WTC11 (cell line): ENCODE results near the gene NPW.

Experiments used
- ATF3 ChIP-seq: sonication (generic); formaldehyde crosslinking; conservative IDR thresholded peaks from 2 replicates; pipeline ENCODE4 v1.8.1; 2022; ENCODE audit warnings: mild to moderate bottlenecking, missing genetic modification reagents
- CBFB ChIP-seq: sonication (generic); formaldehyde crosslinking; IDR thresholded peaks from 2 replicates; pipeline ENCODE4 v1.8.1; 2022; ENCODE audit warnings: mild to moderate bottlenecking, low read depth, missing genetic modification reagents
- CREB1 ChIP-seq: sonication (generic); formaldehyde crosslinking; IDR thresholded peaks from 2 replicates; pipeline ENCODE4 v1.8.0; 2023; ENCODE audit warnings: mild to moderate bottlenecking, missing genetic modification reagents
- CTCF ChIP-seq: fragments of 200-600 bp; IDR thresholded peaks from 2 replicates; pipeline ENCODE4 v1.8.0; 2022; ENCODE audit warnings: antibody characterized with exemption
- HMGXB4 ChIP-seq: sonication (generic); formaldehyde crosslinking; IDR thresholded peaks from 2 replicates; pipeline ENCODE4 v1.8.1; 2023; ENCODE audit warnings: mild to moderate bottlenecking, moderate library complexity, missing genetic modification reagents
- JUN ChIP-seq: sonication (generic); formaldehyde crosslinking; IDR thresholded peaks from 2 replicates; pipeline ENCODE4 v1.8.0; 2023; ENCODE audit warnings: mild to moderate bottlenecking, missing genetic modification reagents
- NFE2L1 ChIP-seq: sonication (generic); formaldehyde crosslinking; IDR thresholded peaks from 2 replicates; pipeline ENCODE4 v1.8.1; 2023; ENCODE audit warnings: missing genetic modification reagents
- NR2C2 ChIP-seq: sonication (generic); formaldehyde crosslinking; IDR thresholded peaks from 2 replicates; pipeline ENCODE4 v1.8.0; 2022; ENCODE audit warnings: mild to moderate bottlenecking, missing genetic modification reagents
- TEAD4 ChIP-seq: sonication (generic); formaldehyde crosslinking; IDR thresholded peaks from 2 replicates; pipeline ENCODE4 v1.8.0; 2022; ENCODE audit warnings: mild to moderate bottlenecking, missing genetic modification reagents
- USF2 ChIP-seq: sonication (generic); formaldehyde crosslinking; IDR thresholded peaks from 2 replicates; pipeline ENCODE4 v1.8.1; 2023; ENCODE audit warnings: mild to moderate bottlenecking, missing genetic modification reagents, moderate library complexity
- ZBTB43 ChIP-seq: sonication (generic); formaldehyde crosslinking; IDR thresholded peaks from 2 replicates; pipeline ENCODE4 v1.8.1; 2023; ENCODE audit warnings: mild to moderate bottlenecking, missing genetic modification reagents
- ZNF232 ChIP-seq: sonication (generic); formaldehyde crosslinking; IDR thresholded peaks from 2 replicates; pipeline ENCODE4 v1.8.0; 2022; ENCODE audit warnings: mild to moderate bottlenecking, missing genetic modification reagents

GRCh38 chr16:2030036-2030435 is 10.5 kb downstream of the NPW start:
- TF ChIP-seq CBFB (CRISPR knock-in tag) = no peak
- no peak for TF ChIP-seq TEAD4 (CRISPR knock-in tag)
- no peak for TF ChIP-seq CTCF
- TF ChIP-seq NFE2L1 (CRISPR knock-in tag) = no peak
- no peak for TF ChIP-seq NR2C2 (CRISPR knock-in tag)
- no peak for TF ChIP-seq HMGXB4
- no peak for TF ChIP-seq CREB1 (CRISPR knock-in tag)
- no peak for TF ChIP-seq ZNF232
- TF ChIP-seq ATF3 = no peak
- TF ChIP-seq ZBTB43 (CRISPR knock-in tag) = no peak
- TF ChIP-seq USF2 = no peak
- TF ChIP-seq JUN (CRISPR knock-in tag) = no peak
